HUES64 (cell line): Measurements from ENCODE around the gene TSC22D1.

Source experiments
- H3K27ac ChIP-seq: 2 replicates; pipeline ENCODE4 v1.7.0; 2013; ENCODE audit warnings: low read depth, low read length, inconsistent platforms
- H3K27me3 ChIP-seq: 2 replicates; pipeline ENCODE4 v1.6.1; 2013; ENCODE audit warnings: mild to moderate bottlenecking, low read length; ENCODE audit not compliant: insufficient read depth
- H3K36me3 ChIP-seq: 2 replicates; pipeline ENCODE4 v1.6.1; 2013; ENCODE audit warnings: mild to moderate bottlenecking, low read length; ENCODE audit not compliant: insufficient read depth
- H3K4me1 ChIP-seq: 2 replicates; pipeline ENCODE4 v1.6.1; 2013; ENCODE audit warnings: mild to moderate bottlenecking, low read length, moderate library complexity; ENCODE audit not compliant: insufficient read depth
- H3K4me3 ChIP-seq: 2 replicates; pipeline ENCODE4 v1.5.1; 2013; ENCODE audit warnings: mild to moderate bottlenecking, low read length, moderate library complexity
- H3K9ac ChIP-seq: 2 replicates; pipeline ENCODE4 v1.6.1; 2013; ENCODE audit warnings: mild to moderate bottlenecking, low read depth, low read length
- H3K9me3 ChIP-seq: 2 replicates; pipeline ENCODE4 v1.6.1; 2013; ENCODE audit warnings: low read depth, low read length; ENCODE audit not compliant: insufficient read depth
- WGBS: fragments of 150-250, 120-280 bp; methylation state at CpG from one replicate; pipeline ENCODE4 v1.1.7; 2013; ENCODE audit warnings: missing lambda C conversion rate; 5-methylcytosine and 5-hydroxymethylcytosine counted together

Gene TSC22D1

GRCh38 chr13:44403461-44404056 is 172.6 kb downstream of the TSC22D1 start:
- Histone ChIP-seq H3K27ac (peak overlapping the region; percentile 64), H3K36me3 (no peaks in the 10 kb centered on the region), H3K27me3 (no peaks in the 10 kb centered on the region), H3K9me3 (no peaks in the 10 kb centered on the region), H3K4me3 (peak overlapping the region; percentile 33), H3K4me1 (peaks cover 53% of the 10 kb centered on the region), H3K9ac (peak overlapping the region; percentile 50)
- 18% methylated on average over 11 of the region's 11 CpGs for WGBS

- Histone ChIP-seq H3K36me3 (no peaks in the 10 kb centered on the region), H3K4me3 (peak overlapping the region; percentile 33; the same call in 1 of the 2 replicates), H3K4me1 (peaks cover 53% of the 10 kb centered on the region), H3K27me3 (no peaks in the 10 kb centered on the region), H3K9me3 (no peaks in the 10 kb centered on the region), H3K9ac (0 out of 2 replicates have a peak overlapping the region, but pooled peaks have one; percentile 50), H3K27ac (peak overlapping the region; percentile 64)
- WGBS, result 75% methylated on average over 13 of the region's 13 CpGs
These were observed 173.2 kb downstream of the TSC22D1 start for GRCh38 chr13:44402899-44403445.

- no peak overlapping the region for H3K4me3 ChIP-seq
- H3K9ac ChIP-seq, result no peak overlapping the region
- no peaks in the 10 kb centered on the region for H3K9me3 ChIP-seq
- WGBS, result 95% methylated on average over 2 of the region's 2 CpGs
- no peak overlapping the region for H3K27ac ChIP-seq
- H3K36me3 ChIP-seq, result no peaks in the 10 kb centered on the region
- no peaks in the 10 kb centered on the region for H3K27me3 ChIP-seq
- peaks cover 46% of the 10 kb centered on the region for H3K4me1 ChIP-seq
These were observed 174.6 kb downstream of the TSC22D1 start for GRCh38 chr13:44401577-44401976.

- no peaks in the 10 kb centered on the region for H3K36me3 ChIP-seq
- peaks cover 42% of the 10 kb centered on the region for H3K4me1 ChIP-seq
- H3K9ac ChIP-seq, result no peak overlapping the region
- no peak overlapping the region for H3K4me3 ChIP-seq
- H3K27ac ChIP-seq, result no peak overlapping the region
- no peaks in the 10 kb centered on the region for H3K9me3 ChIP-seq
- no peaks in the 10 kb centered on the region for H3K27me3 ChIP-seq
These were observed 175.4 kb downstream of the TSC22D1 start for GRCh38 chr13:44400736-44401135.

- no peaks in the 10 kb centered on the region for H3K36me3 ChIP-seq
- H3K9ac ChIP-seq, result no peak overlapping the region
- no peaks in the 10 kb centered on the region for H3K9me3 ChIP-seq
- no peak overlapping the region for H3K4me3 ChIP-seq
- no peak overlapping the region for H3K27ac ChIP-seq
- peaks cover 25% of the 10 kb centered on the region for H3K4me1 ChIP-seq
- H3K27me3 ChIP-seq, result no peaks in the 10 kb centered on the region
- 94% methylated on average over 3 of the region's 3 CpGs for WGBS
These were observed 177.1 kb downstream of the TSC22D1 start for GRCh38 chr13:44399074-44399473.

GRCh38 chr13:44398606-44399005 is 177.5 kb downstream of the TSC22D1 start:
- Histone ChIP-seq H3K4me3 (no peak overlapping the region), H3K9me3 (no peaks in the 10 kb centered on the region), H3K27me3 (no peaks in the 10 kb centered on the region), H3K4me1 (peaks cover 21% of the 10 kb centered on the region), H3K9ac (no peak overlapping the region), H3K36me3 (no peaks in the 10 kb centered on the region), H3K27ac (no peak overlapping the region)
- WGBS, result 88% methylated on average over 3 of the region's 3 CpGs

- no peak overlapping the region for H3K27ac ChIP-seq
- 94% methylated on average over 3 of the region's 3 CpGs for WGBS
These were observed 178.3 kb downstream of the TSC22D1 start for GRCh38 chr13:44397766-44398223.

GRCh38 chr13:44396701-44397580 is 179.2 kb downstream of the TSC22D1 start:
- Histone ChIP-seq H3K4me3 (no peak overlapping the region), H3K27ac (peak overlapping the region; percentile 33; the same call in 1 of the 2 replicates), H3K9ac (no peak overlapping the region; the same call in 1 of the 2 replicates), H3K4me1 (peaks cover 4% of the 10 kb centered on the region), H3K27me3 (no peaks in the 10 kb centered on the region), H3K36me3 (no peaks in the 10 kb centered on the region), H3K9me3 (no peaks in the 10 kb centered on the region)
- WGBS, result 82% methylated on average over 26 of the region's 26 CpGs

More at GRCh38 chr13:44397766-44398223, 178.3 kb downstream of the TSC22D1 start:
- no peaks in the 10 kb centered on the region for H3K27me3 ChIP-seq
- H3K9me3 ChIP-seq, result no peaks in the 10 kb centered on the region
- H3K4me1 ChIP-seq, result peaks cover 12% of the 10 kb centered on the region
- H3K36me3 ChIP-seq, result no peaks in the 10 kb centered on the region
- H3K9ac ChIP-seq, result no peak overlapping the region
- H3K4me3 ChIP-seq, result no peak overlapping the region

- Histone ChIP-seq H3K27ac (peak overlapping the region; percentile 33; the same call in 1 of the 2 replicates), H3K4me1 (no peaks in the 10 kb centered on the region; the same call in none of the 2 replicates), H3K4me3 (no peak overlapping the region), H3K27me3 (no peaks in the 10 kb centered on the region), H3K9me3 (no peaks in the 10 kb centered on the region), H3K36me3 (no peaks in the 10 kb centered on the region), H3K9ac (no peak overlapping the region; the same call in 1 of the 2 replicates)
- 91% methylated on average over 8 of the region's 8 CpGs for WGBS
These were observed 180.0 kb downstream of the TSC22D1 start for GRCh38 chr13:44395976-44396694.

- Histone ChIP-seq H3K27ac (no peak overlapping the region), H3K27me3 (no peaks in the 10 kb centered on the region), H3K9ac (no peak overlapping the region), H3K9me3 (no peaks in the 10 kb centered on the region), H3K4me1 (peaks cover 5% of the 10 kb centered on the region), H3K4me3 (no peak overlapping the region), H3K36me3 (no peaks in the 10 kb centered on the region)
These were observed 181.5 kb downstream of the TSC22D1 start for GRCh38 chr13:44394658-44395057.
